Upper lobe of right lung (tissue), 1 donor: ENCODE results near the gene RIN1. TPM values are rescaled to one million over a fixed set of nuclear protein-coding genes. Genes with fewer than 3 reads are reported as not detected.

Experiments
- ATAC-seq: fragments of 200-7000 bp; cut with Tn5 transposase; one replicate; pipeline ENCODE4 v1.9.1; 2020; ENCODE audit warnings: mild to moderate bottlenecking, moderate library complexity
- DNase-seq: peaks from one replicate; pipeline ENCODE4 v3.0.0-alpha.2; 2020
- H3K27ac ChIP-seq: fragments of 200-600 bp; one replicate; pipeline ENCODE4 v1.8.0; 2022
- H3K27me3 ChIP-seq: fragments of 200-600 bp; one replicate; pipeline ENCODE4 v1.8.0; 2022; ENCODE audit warnings: mild to moderate bottlenecking
- H3K36me3 ChIP-seq: fragments of 200-600 bp; one replicate; pipeline ENCODE4 v1.8.0; 2022
- H3K4me1 ChIP-seq: fragments of 200-600 bp; one replicate; pipeline ENCODE4 v1.8.0; 2022
- H3K4me3 ChIP-seq: fragments of 200-600 bp; one replicate; pipeline ENCODE4 v1.8.0; 2022; ENCODE audit warnings: mild to moderate bottlenecking
- H3K9me3 ChIP-seq: fragments of 200-600 bp; one replicate; pipeline ENCODE4 v1.8.0; 2022
- CTCF ChIP-seq: fragments of 200-600 bp; IDR thresholded peaks from one replicate; pipeline ENCODE4 v1.8.0; 2022; ENCODE audit warnings: antibody characterized with exemption
- intact Hi-C: fragments of 100-400 bp; cut with DNase I; formaldehyde crosslinking; loops from one replicate; pipeline ENCODE4 v1.11.0; 2022
- total RNA-seq: library from RNA; stranded (reverse); fragmentation: NEBNext Ultra II Directional; extraction: Animal tissue kit (Norgen Biotek cat#: 25700); gene quantifications from one replicate; pipeline ENCODE4 v1.2.1, GENCODE V29; 2021
- donor health status: DM: no; HTN: yes; CAD: no; lungs with severe emphysema.

Gene RIN1
- total RNA-seq, 1 donor from 2014 or later = 7.4 TPM

- DNase-seq (peak; percentile 63), ATAC-seq (no peak)
- peaks cover 46% of the 10 kb centered on the region for H3K36me3 ChIP-seq
- intact Hi-C loops = no loop called here
- TF ChIP-seq CTCF = no peak
- H3K27me3 ChIP-seq = no peaks in the 10 kb centered on the region
- H3K4me1 ChIP-seq = peaks cover 25% of the 10 kb centered on the region
- H3K9me3 ChIP-seq = no peaks in the 10 kb centered on the region
- no peak overlapping the region for H3K4me3 ChIP-seq
- peak overlapping the region; percentile 75 for H3K27ac ChIP-seq
Measured at GRCh38 chr11:66337103-66337899, 1.1 kb upstream of the RIN1 start.

GRCh38 chr11:66335531-66336233, 552 bp downstream of the RIN1 start:
- peak; percentile 13 for ATAC-seq
- H3K4me3 ChIP-seq = peak overlapping the region; percentile 73
- intact Hi-C loops = no loop called here
- no peak for TF ChIP-seq CTCF
- no peaks in the 10 kb centered on the region for H3K27me3 ChIP-seq
- peak; percentile 71 for DNase-seq
- H3K36me3 ChIP-seq = peaks cover 36% of the 10 kb centered on the region
- H3K27ac ChIP-seq = peak overlapping the region; percentile 75
- peaks cover 25% of the 10 kb centered on the region for H3K4me1 ChIP-seq
- no peaks in the 10 kb centered on the region for H3K9me3 ChIP-seq

- peaks cover 28% of the 10 kb centered on the region for H3K36me3 ChIP-seq
- H3K4me1 ChIP-seq = peaks cover 25% of the 10 kb centered on the region
- DNase-seq (peak; percentile 60), ATAC-seq (peak; percentile 15)
- no peak for TF ChIP-seq CTCF
- H3K9me3 ChIP-seq = no peaks in the 10 kb centered on the region
- intact Hi-C loops = no loop called here
- no peaks in the 10 kb centered on the region for H3K27me3 ChIP-seq
- peak overlapping the region; percentile 73 for H3K4me3 ChIP-seq
- H3K27ac ChIP-seq = no peak overlapping the region
Measured at GRCh38 chr11:66334605-66335442, 1.4 kb downstream of the RIN1 start.

- Histone ChIP-seq H3K27ac (no peak overlapping the region), H3K4me3 (no peak overlapping the region), H3K9me3 (no peaks in the 10 kb centered on the region), H3K27me3 (no peaks in the 10 kb centered on the region), H3K36me3 (peaks cover 20% of the 10 kb centered on the region), H3K4me1 (peaks cover 26% of the 10 kb centered on the region)
- intact Hi-C loops = no loop called here
- DNase-seq (peak; percentile 52), ATAC-seq (no peak)
- no peak for TF ChIP-seq CTCF
Measured at GRCh38 chr11:66333896-66334604, 2.2 kb downstream of the RIN1 start.

- Histone ChIP-seq H3K36me3 (peaks cover 18% of the 10 kb centered on the region), H3K4me1 (peaks cover 33% of the 10 kb centered on the region), H3K9me3 (no peaks in the 10 kb centered on the region), H3K27me3 (no peaks in the 10 kb centered on the region), H3K4me3 (no peak overlapping the region), H3K27ac (no peak overlapping the region)
- DNase-seq (no peak), ATAC-seq (no peak)
- no peak for TF ChIP-seq CTCF
- intact Hi-C loops = no loop called here
Measured at GRCh38 chr11:66333220-66333877, 2.9 kb downstream of the RIN1 start.
